Measurements from ENCODE around the gene IL1F10.
"Not testable (repeated sequence)": the region's sequence is repeated elsewhere in the genome, so short reads cannot be mapped to it uniquely, and the experiment has no call there.

IL1F10 gene

DNA sequence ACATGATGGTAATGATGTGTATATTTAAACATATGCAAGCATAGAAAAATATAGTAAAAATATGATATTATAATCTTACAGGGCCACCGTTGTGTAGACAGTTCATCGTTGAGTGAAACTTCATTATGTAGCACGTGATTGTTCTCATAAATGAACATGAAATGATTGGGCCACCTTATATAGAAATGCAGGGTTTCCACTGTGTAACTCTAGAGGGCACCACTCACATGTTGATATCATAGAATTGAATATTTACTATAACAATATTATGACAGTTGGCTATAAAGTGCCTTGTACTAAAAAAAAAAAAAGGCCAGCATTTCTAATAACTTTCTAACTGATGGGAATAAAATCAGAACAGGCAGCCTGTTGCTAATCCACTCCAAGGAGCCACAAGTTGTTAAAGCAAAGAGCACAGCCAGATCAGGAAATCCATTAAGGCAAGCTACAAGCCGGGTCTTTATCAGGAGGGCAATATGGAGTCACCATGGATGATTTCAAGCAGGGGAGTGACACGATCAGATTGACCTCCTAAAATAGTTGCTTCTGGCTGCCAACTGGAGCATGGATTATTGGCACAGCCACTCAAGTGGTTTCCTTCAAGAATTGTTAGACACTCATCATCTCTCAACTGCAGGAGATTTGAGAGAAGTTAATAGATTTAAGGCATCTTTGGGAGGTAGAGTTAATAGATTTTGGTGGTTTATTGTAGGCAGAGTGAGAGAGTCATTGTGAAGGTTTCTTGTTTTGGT lies 16.7 kb downstream of the IL1F10 start:
- no peak for DNase-seq

DNA sequence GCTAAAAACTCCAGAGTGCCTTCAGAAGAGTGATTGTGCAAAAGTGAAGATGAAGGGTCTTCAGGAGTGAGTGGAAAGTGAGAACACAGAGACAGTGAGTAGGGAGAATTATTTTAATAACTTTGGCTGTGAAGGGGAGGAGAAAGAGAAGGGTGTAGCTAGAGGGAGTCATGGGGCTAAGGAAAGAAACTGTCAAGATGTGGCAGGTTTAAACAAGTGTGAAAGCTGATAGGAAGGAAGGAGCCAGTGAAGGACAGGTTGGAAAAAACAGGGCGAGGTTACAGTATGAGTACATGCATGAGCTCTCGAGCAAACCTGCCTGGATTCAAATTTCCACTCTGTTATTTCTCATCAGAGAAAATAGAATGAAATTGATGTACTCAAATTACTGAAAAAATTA lies 17.8 kb downstream of the IL1F10 start:
- no peak for DNase-seq

DNA sequence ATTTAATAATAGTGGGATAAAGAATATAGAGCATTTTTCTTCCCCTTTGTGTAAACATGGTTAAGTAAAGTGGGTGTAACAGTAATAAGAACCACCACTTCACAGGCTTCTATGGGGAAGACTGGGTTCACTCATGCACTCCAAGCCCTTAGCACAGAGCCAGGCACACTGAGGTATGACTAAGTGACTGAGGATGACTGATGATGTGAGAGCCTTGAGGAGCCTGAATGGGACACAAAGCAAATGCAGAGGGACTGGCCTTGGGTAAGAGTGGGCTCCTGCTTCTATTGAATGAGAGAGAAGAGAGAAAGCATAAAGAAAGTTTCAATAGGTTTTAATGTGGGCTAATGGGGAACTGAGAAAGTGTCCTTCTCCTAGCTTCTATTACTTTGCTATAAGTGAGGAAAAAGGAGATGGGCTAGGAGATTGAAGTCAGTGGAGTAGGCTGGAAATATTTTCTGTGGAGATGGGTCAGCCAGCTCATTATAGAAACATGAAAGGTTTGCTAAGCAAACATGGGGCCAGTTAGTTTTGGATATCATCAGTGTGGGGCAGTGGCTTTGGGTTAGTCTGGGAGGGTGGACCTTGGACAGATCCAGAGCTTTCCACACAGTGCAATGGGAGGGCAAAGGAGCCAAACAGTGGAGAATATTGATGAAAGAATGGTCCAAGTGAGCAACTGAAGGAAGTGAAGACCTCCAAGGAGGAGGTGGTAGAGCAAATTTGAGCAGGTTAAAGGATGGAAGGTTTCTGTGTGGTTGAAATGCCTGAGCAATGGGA lies 20.6 kb downstream of the IL1F10 start:
- DNase-seq, result no peak

DNA sequence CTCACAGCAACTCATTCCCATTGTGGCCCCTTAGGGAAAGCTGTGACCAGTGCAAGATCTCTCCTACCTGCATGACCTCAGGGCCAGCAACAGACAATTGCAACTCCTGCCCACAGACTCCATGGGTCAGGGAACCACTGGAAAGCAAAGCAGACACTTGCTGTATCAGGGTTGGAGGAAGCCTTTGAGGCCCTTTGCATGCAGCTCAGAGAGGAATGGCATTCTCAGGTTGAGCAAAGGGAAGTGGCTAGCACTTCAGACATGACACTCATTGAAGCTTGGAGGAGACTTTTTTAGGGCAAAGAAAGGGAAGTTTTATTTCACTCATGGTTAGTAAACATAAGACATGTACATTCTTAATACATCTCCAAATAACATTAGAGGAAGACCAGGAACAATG lies 22.1 kb downstream of the IL1F10 start:
- DNase-seq, result no peak

DNA sequence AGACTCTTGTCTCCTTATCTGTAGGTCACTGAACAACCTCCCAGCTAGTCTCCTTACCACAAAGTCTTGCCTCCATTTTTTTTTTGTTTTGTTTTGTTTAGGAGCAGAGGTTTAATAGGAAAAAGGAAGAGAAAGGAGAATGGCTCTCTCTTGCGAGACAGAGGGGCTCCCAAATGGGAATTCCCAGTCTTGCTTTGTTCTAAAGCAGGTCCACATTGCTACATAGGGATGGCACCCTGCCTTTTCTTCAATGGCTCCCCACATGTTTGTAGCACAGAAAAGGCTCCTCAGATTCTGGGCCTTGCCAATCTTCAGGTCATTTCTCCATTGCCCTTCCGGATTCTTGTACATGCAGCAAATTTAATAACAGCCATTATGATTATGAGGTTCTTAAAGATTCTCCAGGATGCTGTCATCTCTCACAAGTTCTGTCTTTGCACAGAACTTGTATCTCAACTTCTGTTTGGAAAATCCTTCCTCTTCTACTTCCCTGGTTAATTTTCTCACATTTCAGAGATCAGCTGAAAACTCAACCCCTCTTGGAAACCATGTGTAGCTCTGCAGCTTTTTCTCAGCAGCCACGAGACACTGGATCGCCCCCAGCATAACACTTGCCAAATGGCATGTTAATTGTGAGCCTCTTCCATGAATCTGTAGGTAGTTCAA lies 23.6 kb downstream of the IL1F10 start:
- no peak for DNase-seq

DNA sequence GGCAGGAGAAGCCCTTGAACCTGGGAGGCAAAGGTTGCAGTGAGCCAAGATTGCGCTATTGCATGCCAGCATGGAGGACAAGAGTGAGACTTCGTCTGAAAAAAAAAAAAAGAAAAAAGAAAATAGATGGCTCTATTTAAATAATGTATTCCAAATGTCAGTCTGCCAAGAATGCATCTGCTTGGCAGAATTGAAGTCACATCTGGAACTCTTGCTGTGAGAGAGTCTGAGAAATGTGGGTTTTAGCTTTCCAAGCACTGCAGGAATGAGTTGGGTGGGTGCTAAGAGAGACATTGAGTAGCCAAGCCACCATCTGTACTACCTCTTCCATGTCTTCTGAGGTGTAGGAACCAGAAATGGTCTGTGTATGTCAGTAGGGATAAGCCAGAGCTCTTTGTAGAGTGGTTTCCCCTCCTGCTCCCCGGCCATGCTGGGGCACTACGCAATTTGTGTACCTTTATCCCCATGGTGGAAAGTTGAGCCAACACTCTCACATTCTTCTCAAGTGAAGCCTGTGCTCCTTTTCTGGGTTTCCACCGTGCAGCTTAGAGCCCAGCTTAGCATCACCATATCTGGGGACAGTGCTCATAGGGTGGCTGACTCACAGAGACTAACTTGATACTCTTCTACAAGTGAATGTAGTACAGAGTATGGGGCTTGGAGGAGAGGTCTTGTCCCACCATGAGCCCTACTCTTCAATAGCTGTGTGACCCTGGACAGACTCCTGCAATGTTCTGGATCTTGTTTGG lies 25.3 kb downstream of the IL1F10 start:
- DNase-seq, result no peak

DNA sequence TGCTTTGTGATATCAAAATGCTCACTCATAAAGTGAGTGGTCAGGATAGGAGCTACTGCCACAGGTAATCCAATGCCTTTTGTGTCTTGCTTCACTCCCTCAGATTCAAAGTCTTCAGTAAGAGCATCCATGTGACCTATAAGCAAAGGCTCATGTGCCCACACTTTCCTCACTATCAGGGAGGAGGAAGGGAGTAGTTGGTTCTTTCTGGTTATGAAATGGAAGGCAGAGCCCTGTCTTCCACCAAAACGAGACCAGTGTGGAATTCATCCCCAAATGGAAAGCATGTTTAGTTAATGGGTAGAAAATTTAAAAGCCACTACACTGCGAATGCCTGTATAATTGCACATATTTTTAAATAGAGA lies 25.8 kb downstream of the IL1F10 start:
- DNase-seq, result no peak

DNA sequence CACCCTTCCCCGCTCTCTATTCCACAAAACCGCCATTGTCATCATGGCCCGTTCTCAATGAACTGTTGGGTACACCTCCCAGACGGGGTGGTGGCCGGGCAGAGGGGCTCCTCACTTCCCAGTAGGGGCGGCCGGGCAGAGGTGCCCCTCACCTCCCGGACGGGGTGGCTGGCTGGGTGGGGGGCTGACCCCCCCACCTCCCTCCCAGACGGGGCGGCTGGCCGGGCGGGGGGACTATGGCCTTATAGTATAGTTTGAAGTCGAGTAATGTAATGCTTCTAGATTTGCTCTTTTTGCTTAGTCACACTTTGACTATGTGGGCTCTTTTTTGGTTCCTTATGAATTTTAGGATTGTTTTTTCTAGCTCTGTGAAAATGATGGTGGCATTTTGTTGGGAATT lies 28.5 kb downstream of the IL1F10 start:
- not testable (repeated sequence) for DNase-seq

DNA sequence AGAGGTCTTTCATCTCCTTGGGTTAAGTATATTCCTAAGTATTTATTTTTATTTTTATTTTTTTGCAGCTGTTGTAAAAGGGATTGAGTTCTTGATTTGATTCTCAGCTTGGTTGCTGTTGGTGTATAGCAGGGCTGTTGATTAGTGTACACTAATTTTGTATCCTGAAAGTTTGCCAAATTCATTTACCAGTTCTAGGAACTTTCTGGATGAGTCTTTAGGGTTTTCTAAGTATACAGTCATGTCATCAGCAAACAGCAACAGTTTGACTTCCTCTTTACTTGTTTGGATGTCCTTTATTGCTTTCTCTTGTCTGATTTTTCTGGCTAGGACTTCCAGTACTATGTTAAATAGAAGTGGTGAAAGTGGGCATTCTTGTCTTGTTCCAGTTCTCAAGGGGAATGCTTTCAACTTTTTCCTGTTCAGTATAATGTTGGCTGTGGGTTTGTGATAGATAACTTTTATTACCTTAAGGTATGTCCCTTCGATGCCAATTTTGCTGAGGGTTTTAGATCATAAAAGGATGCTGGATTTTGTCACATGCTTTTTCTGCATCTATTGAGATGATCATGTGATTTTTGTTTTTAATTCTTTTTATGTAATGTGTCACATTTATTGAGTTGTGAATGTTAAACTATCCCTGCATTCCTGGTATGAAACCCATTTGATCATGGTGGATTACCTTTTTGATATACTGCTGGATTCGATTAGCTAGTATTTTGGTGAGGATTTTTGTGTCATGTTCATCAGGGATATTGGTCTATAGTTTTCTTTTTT lies 29.3 kb downstream of the IL1F10 start:
- DNase-seq, result not testable (repeated sequence)

DNA sequence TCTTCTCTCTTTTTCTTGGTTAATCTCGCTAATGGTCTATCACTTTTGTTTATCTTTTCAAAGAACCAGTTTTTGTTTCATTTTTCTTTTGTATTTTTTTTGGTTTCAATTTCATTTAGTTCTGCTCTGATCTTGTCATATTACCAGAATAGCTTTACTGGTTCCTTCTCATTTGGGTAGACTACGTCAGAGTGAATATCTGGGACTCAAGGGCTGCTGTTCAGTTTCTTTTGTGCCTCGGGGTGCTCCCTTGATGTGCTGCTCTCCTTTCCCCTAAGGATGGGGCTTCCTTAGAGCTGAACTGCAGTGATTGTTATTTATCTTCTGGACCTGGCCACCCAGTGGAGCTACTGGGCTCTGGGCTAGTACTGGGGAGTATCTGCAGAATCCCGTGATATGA lies 30.3 kb downstream of the IL1F10 start:
- no peak for DNase-seq

DNA sequence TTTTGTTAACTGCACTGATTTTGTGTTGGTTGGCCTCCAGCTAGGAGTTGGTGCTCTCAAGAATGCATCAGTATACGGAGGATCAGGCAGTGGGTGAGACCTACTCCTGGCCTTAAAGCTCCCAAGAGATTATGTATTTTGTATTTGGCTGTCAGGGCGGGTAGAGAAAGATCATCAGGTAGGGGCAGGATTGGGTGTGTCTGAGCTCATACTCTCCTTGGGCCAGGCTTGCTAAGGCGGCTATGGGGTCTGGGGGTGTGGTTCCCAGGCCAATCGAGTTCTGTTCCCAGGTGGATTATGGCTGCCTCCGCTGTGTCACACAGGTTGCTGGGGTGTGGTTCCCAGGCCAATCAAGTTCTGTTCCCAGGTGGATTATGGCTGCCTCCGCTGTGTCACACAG lies 30.8 kb downstream of the IL1F10 start:
- DNase-seq, result no peak

DNA sequence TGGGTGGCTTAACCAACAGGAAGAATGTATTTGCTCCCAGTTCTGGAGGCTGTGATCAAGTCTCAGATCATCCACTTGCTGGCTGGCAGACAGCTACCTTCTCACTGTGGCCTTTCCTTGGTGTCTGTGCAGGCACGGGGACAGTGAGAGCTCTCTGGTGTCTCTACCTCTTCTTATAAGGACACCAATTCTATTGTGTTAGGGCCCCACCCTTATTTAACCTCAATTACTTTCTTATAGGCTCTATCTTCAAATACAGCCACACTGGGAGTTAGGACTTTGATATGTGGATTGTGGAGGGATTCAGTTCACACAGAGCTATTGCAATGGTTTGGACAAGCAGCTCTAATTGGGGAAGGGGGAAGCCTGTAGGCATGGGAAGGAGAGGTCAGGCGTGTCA lies 34.4 kb downstream of the IL1F10 start:
- DNase-seq, result no peak

DNA sequence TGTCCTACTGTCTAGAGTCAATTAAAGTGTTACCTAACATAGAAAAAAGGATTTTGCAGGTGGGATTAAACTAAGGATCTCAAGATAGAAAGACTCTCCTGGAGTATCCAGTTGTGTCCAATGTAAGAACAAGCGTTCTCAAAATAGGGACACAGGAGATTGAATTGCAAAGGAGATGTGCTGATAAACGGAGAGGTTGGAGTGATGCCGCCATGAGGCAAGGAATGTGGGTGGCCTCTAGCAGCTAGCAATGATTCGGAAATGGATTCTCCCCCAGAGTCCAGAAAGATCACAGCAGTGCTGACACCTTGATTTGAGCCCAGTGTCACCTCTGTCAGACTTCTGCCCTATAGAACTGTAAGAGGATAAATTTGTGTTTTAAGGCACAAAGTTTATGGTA lies 35.5 kb downstream of the IL1F10 start:
- no peak for DNase-seq

DNA sequence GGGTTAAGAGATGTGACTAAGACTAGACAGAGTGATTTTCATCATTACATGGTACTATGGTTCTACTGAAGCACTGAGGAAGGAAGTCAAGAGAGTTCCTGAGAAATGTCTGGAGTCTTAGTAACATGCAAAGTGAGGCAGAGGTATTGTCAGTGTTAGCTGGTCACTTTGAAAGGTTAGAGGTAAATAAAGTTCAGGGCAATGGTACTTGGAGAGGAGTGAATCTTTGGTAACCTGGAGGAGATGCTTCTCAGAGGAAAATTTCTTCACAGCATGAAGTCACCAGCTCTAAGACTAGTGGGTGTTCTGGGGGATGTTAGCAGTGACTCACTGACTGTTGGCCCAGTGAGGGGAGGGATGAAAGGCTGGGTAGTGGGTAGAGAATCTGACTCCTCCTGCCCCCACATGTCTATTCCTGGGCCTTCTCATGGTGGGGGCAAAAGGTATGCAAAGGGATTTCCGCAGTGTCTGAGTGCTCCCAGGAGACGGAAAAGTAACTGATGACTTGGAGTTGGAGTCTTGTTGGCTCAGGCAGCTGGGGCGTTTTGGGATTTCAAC lies 36.4 kb downstream of the IL1F10 start:
- DNase-seq, result no peak

DNA sequence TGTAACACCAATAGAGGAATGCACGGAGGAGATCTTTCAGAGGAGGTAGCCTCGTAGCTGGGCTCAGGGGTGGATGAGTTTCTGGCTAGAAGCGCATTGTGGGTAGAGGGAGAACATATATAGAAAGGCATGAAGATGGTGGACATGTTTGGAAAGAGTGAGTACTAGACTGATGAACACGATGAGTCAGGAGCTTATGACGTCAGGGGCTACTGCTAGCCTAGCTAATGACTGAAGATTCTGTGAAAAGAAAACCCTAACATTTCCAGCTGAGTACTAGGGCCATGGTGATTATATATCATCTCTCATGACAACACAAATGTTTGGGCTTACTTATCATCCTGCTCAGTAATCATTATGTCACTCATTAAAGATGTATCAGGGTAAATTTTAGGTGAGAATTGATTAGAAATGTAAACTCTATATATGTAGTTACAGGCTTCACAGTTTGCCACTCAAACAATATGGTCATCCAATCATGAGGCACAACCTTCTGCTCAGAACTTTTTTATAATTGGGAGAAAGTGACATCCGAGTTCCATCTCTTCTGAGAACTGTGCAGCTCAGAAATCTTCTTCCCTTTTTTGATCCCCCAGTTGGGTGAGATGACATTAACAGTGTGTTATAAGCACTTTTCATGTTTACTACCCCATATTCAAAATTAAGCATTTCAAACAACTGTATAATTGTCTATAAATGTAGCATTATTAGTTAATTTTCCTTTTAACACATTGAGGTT lies 37.4 kb downstream of the IL1F10 start:
- DNase-seq, result no peak

DNA sequence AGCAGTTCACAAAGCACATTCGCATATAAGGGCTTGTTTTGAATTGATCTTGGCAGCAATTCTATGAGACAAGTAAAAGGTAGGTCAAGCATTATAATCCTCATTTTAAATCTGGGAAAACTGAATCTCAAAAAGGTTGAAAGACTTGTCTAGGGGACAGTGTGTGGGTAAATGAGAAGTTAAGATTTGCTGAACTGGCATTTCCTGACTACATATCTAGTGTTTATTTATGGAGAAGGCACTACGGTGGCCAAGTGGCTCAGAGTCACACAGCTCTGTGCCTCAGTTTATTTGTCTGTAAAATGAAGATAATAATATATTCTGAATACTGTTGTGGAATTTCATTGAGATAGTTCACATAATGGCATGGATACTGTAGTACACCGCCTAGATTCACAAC lies 43.4 kb downstream of the IL1F10 start:
- no peak for DNase-seq

DNA sequence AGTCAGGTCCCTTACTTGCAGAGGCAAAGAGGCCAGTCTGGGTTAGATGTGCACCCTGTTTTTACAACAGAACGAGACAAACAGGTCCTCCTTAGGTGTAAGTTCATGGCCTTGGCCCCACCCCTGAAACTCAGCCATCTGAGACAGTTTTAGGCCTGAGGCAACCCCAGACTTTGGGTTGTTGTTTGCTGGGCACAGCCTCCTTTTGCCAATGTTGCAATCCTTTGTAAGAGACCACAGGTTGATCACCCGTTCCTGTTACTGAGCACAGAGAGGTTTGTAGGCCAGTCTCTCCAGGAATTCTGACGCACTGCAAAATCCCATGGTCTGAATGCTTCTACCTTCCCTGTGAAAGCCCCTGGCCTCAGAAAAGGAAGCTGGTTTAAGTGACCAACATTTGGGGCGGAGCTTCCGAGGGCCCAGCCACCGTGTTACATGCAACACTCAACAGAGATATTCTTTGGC lies 44.1 kb downstream of the IL1F10 start:
- no peak for DNase-seq

DNA sequence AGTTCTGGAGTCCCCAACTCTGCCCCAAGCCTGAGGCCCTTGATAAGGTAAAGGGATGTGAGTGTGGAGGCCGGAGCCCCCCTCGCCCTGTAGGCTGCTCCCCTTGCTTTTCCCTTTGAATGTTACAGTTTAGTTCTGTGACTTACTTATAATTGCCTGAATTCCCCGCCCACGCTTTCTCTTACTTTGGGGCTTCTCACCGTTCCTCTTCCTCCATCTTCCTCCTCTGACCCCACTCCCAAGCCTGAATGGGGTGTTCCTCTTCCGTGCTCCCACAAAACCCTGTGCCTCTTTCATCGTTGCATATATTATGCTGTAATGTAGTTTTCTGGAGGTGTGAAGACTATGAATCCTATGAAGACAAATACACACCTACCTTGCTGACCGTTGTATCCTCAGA lies 44.7 kb downstream of the IL1F10 start:
- no peak for DNase-seq

DNA sequence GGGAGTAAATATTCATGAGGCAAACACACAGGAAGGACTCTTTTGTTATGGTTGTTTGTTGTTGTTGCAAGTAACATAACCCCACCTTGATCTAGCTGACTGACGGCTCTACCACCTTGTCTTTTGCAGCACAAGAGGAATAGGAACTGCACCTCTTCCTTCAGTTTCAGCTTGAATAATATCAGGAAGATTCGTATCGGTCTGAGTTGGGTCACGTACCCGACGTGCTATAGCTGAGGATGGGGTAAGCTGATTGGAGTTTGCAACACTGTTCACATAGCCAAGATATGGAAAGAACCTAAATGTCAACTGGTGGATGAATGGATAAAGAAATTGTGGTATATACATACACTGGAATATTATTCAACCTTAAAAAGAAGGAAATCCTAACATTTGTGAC lies 45.1 kb downstream of the IL1F10 start:
- DNase-seq, result no peak

DNA sequence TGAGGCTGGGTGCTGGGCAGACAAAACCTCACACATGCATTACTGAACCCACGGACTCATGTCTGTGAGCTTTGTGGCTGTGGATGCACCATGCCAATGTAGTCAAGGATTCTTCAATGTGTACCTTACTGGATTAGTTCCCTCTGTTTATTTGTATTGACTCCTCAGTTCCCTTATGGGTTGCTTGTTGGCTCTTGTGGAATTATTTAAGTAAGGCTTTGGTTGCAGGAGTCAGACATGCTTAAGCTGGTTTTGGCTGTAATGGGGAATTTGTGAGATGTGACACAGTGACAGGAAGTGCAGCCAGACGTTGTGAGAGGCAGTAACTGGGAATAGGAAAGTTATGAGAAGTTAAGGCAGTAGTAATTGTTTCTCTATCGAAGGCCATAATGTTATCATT lies 46.0 kb downstream of the IL1F10 start:
- DNase-seq, result no peak

DNA sequence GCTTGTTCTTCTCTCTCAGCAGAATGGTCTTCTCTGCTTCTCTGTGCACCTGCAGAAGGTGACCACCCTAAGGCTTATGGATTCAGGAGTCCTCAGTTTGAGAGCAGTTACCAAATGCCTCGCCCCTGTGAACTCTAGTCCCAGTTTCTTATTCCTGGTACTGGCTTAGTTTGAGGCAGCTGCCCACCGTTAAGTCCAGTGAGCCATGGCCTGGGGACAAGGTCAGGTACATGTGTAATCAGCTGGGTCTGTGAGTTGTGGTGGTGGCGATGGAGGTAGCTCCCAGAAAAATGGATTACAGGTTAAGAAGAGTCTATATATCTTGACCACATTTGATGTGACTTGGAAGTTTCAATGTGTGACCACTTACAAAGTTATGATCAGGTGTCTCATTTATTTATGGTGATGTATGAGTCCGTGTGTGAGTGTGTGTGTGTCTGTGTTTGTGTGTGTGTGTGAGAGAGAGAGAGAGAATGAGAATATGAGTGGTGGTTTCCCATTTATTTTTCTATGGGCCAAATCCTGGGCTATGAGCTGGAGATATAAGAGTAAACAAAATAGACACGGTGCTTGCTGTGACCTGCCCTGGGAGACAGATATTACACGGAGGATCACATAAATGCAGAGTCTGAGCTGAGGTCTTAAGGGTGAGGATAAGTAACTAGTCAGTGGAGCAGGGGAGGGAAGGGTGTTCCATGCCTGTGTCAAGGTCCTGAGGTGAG lies 46.6 kb downstream of the IL1F10 start:
- DNase-seq, result no peak

Data from NCI-H1105 (cell line).